ENCODE data around the gene TANGO2.
A peak's percentile ranks its signal among the peaks of the same experiment; 100 is the strongest.

Gene TANGO2

GRCh38 chr22:20086101-20086599, 65.2 kb downstream of the TANGO2 start:
- Mint-ChIP-seq H3K4me1 (peaks cover 45% of the 10 kb centered on the region), H3K27me3 (ENCODE audit: low read depth, poor library complexity) (no peaks in the 10 kb centered on the region), H3K4me3 (no peak overlapping the region), H3K27ac (peak overlapping the region; percentile 80), H3K36me3 (ENCODE audit: low read depth) (peaks cover 57% of the 10 kb centered on the region), H3K9me3 (no peaks in the 10 kb centered on the region)
- TF ChIP-seq, protein P1, sequence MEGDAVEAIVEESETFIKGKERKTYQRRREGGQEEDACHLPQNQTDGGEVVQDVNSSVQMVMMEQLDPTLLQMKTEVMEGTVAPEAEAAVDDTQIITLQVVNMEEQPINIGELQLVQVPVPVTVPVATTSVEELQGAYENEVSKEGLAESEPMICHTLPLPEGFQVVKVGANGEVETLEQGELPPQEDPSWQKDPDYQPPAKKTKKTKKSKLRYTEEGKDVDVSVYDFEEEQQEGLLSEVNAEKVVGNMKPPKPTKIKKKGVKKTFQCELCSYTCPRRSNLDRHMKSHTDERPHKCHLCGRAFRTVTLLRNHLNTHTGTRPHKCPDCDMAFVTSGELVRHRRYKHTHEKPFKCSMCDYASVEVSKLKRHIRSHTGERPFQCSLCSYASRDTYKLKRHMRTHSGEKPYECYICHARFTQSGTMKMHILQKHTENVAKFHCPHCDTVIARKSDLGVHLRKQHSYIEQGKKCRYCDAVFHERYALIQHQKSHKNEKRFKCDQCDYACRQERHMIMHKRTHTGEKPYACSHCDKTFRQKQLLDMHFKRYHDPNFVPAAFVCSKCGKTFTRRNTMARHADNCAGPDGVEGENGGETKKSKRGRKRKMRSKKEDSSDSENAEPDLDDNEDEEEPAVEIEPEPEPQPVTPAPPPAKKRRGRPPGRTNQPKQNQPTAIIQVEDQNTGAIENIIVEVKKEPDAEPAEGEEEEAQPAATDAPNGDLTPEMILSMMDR (IDR thresholded peaks at IDR 0.05), result no peak
- no peak for DNase-seq

- Mint-ChIP-seq H3K36me3 (ENCODE audit: low read depth) (peaks cover 63% of the 10 kb centered on the region), H3K27me3 (ENCODE audit: low read depth, poor library complexity) (no peaks in the 10 kb centered on the region), H3K4me3 (no peak overlapping the region), H3K4me1 (peaks cover 39% of the 10 kb centered on the region), H3K9me3 (no peaks in the 10 kb centered on the region), H3K27ac (peak overlapping the region; percentile 80)
- TF ChIP-seq, protein P1 (IDR thresholded peaks at IDR 0.05), result no peak
- DNase-seq, result no peak
Measured at GRCh38 chr22:20086763-20087162, 65.9 kb downstream of the TANGO2 start.

GRCh38 chr22:20087319-20088262, 66.7 kb downstream of the TANGO2 start:
- Mint-ChIP-seq H3K4me3 (no peak overlapping the region), H3K27me3 (ENCODE audit: low read depth, poor library complexity) (no peaks in the 10 kb centered on the region), H3K27ac (peak overlapping the region; percentile 15), H3K9me3 (no peaks in the 10 kb centered on the region), H3K4me1 (peaks cover 32% of the 10 kb centered on the region), H3K36me3 (ENCODE audit: low read depth) (peaks cover 71% of the 10 kb centered on the region)
- TF ChIP-seq, protein P1 (IDR thresholded peaks at IDR 0.05), result no peak
- no peak for DNase-seq

DNA sequence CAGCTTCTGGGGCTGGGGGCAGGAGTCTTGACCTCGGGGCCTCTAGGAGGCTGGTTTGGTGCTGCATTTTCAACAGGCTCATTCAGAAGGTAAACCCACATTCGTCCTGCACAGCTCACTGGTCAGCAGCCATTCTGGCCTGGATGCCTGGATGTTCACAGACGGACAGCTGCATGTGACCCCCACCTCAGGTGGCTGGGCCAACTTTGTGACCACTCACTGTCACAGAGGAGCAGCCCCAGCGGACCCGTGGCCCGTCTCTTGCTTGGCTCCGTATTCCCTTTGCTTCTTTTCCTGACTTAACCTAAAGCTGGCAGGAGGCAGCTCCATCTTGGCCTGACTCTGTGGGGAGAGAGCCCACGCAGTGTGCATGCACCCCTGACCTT, 67.3 kb downstream of the TANGO2 start:
- TF ChIP-seq, protein P1 (IDR thresholded peaks at IDR 0.05), result no peak
- H3K4me1 Mint-ChIP-seq, result peaks cover 25% of the 10 kb centered on the region
- H3K27ac Mint-ChIP-seq, result no peak overlapping the region
- no peaks in the 10 kb centered on the region for H3K27me3 Mint-ChIP-seq (ENCODE audit: low read depth, poor library complexity)
- H3K36me3 Mint-ChIP-seq (ENCODE audit: low read depth), result peaks cover 77% of the 10 kb centered on the region
- no peak overlapping the region for H3K4me3 Mint-ChIP-seq
- H3K9me3 Mint-ChIP-seq, result no peaks in the 10 kb centered on the region
- no peak for DNase-seq

DNA sequence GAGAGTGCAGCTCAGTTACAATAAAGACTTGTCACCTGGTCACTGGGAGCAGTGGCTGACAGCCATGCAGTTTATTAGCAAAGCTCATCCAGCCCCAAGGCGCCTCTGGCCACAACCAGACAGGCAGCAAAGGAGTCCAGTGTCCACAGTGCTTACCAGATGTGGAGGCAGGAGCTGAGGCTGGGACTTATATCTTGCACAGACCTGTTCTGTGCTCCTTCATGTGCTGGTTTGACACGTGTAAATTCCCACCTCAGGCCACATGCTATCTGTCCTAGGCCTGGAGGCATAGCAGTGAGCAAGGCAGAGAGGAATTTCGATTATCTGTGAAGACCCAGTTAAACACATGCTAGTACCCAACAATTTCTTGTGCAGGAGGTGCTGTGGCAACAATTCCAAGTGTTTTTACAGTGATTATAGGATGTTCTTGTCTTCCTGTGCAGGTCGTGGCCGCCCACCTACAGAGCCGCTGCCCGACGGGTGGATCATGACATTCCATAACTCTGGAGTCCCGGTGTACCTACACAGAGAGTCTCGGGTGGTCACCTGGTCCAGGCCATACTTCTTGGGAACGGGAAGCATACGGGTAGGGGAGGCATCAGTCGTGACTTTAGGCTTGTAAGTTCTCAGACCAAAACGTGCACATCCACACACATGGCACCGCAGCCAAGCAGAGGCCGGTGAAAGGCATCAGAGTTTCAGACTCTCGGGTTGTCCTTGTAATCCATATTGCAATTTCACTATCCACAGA, 68.5 kb downstream of the TANGO2 start:
- Mint-ChIP-seq H3K4me3 (no peak overlapping the region), H3K4me1 (peaks cover 14% of the 10 kb centered on the region), H3K36me3 (ENCODE audit: low read depth) (peaks cover 88% of the 10 kb centered on the region), H3K27ac (peak overlapping the region; percentile 32), H3K9me3 (no peaks in the 10 kb centered on the region), H3K27me3 (ENCODE audit: low read depth, poor library complexity) (no peaks in the 10 kb centered on the region)
- TF ChIP-seq, protein P1 (IDR thresholded peaks at IDR 0.05), result no peak
- DNase-seq, result no peak
